ENCODE results near the gene SEC61A2. TPM values are rescaled to one million over a fixed set of nuclear protein-coding genes. Genes with fewer than 3 reads are reported as not detected.

Gene SEC61A2
- polyA plus RNA-seq, 1 donor = 11.8 TPM

DNA sequence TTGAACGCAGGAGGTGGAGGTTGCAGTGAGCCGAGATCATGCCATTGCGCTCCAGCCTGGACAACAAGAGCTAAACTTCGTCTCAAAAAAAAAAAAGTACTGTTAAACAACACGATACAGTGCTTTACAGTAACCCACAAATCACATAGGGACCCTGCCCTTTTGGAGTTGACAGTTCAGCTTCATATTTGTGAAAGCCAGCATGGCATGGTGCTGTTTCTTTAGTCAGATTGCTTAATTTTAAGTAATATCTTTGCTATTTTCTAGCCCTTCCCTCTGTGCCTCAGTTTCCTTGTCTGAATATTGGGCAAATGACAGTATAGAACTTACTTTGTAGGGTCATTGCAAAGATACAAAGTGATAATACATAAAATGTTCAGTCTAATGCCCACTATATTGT is 71.4 kb downstream of the SEC61A2 start:
- DNase-seq = no peak

DNA sequence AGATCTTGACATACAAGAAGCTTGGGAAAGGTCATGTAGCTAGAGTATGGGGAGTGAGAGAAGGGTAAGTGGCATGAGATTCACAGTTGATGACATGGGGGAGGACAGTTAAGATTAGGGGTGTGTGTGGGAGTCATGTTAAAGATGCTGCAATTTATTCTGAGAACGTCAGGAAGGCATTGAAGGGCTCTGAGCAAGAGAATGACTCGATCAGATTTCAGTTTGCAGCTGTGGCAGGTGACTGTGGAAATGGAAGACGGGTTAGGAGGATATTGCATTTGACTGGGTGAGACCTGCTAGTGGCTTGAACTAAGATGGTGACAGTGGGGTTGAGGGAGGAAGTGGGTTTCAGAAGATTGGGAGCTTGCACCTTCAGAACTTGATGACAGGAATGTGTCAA is 72.1 kb downstream of the SEC61A2 start:
- no peak for DNase-seq

DNA sequence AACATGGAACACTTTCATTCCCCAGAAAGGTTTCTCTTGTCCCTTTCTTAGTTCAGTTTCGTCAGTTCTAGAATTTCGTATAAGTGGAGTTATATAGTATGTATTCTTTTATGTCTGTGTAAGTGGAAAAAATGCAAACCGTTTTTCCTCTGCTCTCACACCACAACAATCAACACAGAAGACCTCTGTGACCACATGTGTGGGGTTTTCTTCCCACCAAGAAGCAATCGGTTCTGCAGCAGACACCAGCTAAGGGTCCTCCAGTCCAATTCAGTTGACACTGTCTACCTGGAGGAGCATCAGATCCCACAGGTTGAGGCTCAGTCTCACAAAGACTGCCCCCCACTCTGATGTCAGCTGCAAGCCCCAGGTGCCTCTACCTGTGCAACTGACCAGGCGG is 72.7 kb downstream of the SEC61A2 start:
- no peak for DNase-seq

DNA sequence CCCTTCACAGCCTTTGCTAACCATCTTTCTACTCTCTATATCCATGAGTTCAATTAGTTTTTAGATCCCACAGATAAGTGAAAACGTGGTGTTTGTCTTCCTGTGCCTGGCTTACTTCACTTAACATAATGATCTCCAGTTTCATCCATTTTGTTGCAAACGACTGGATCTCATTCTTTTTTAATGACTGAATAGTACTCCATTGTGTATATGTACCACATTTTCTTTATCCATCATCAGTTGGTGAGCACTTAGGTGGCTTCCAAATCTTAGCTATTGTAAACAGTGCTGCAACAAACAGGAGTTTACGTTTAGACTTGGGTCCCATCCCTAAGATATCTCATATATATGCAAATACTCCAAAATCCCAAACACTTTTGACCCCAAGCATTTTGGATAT is 75.6 kb downstream of the SEC61A2 start:
- DNase-seq = no peak

DNA sequence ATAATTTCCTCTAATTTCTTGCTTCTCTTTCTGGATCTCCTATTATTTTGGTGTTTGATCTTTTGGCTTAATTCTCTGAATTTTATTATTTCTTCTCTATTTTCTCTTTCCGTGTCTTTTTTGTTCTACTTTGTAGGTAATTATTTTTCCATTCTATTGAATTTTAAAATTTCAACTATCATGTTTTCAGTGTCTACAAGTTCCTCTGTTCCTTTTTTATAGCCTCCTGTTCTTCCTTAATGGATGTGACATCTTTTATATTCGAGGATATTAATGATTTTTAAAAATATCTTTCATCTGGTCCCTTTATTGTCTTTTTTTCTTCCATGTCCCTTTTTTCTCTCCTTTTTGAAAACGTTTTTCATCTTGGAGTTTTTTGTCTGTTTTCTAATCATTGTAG is 77.6 kb downstream of the SEC61A2 start:
- DNase-seq = no peak

DNA sequence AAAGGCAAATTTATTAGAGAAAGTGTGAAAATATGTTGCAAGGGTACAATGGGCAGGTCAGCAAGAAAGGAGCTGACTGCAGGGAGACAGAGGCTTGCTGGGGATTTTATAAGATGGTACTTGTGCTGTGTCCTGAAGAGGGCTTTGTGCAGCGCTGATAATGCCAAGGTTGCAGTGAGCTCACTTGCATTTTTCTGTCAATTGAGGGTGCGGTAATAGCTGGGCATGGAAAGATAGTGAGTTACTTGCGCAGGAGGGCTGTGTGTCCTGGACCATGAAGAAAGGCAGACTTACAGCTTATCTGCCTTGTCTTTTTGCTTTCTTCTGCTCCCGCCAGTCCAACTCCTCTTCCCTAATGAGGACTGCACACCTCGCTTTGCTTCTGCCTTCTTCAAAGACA is 79.0 kb downstream of the SEC61A2 start:
- DNase-seq = no peak

DNA sequence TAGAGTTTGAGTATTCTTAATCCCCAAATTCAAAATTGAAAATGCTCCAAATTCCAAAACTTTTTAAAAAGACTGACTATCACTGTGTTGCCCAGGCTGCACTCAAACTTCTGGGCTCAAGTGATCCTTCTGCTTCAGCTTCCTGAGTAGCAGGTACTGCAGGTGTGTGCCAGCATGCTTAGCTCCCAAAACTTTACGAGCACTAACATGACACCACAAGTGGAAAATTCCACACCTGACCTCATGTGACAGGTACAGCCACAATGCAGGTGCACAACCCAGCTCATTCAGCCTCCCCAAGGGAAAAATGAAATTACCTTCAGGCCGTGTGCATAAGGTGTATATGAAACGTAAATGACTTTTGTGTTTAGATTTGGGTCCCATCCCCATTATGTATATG is 83.0 kb downstream of the SEC61A2 start:
- no peak for DNase-seq

DNA sequence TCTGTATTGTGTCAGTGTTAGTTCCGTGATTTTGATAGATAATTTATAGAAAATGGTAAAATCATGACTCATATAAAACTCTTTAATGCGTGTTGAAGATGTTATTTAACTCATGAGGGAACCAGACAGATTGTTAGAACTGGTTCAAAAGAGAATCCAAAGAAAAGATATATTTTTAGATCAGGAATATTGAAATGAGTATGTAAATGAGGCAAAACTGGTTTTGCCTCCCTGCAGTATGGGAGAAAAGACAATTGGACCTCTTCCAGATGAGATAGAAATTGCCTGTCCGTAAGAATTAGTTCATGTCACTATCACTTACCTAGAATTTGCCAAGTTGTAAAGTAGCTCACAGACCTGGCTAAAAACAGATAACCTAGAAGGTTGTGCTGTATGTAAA is 84.1 kb downstream of the SEC61A2 start:
- DNase-seq = no peak

DNA sequence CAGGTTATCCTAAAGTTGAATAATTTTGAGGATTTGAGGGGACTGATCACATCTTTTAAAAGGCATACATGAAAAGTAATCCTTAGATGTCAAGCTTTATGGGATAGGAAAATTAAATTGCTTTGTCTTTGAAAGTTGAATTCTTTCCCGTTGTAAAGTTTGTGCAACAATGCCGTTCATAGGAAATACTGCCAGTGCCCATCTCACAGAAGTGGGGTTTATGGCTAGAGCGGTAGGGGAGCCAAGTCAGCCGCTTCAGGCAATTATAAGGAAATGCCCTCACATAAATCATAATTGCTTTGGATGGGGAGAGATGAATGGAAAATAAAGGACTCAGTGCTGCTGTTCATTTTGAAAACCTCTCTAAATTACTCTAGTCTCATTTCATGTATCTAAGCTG is 84.6 kb downstream of the SEC61A2 start:
- DNase-seq = no peak

DNA sequence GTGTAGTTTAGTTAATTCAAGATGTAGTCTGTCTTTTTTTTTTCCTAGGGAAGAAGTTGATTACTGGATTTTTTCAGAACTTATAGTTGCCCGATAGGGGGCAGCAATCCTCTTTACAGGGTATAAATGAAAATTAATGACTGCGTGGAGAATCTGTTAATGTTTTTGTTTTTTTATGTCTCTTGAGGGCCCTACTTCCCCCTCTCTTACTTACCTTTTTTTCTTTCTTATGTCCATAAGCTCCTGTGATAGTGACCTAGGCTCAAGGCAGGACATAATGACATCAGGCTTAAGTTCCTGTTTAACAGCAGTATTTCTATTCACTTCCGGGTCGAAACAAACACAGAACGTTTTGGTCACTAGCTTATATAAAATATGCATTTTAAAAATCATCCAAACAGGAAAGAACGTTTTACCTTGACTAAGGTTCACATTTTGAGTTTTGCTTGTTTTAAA is 85.3 kb downstream of the SEC61A2 start:
- no peak for DNase-seq

Other genes starting within 250 kb of the SEC61A2 start
- gene UPF2, start 86.9 kb upstream of the SEC61A2 start, polyA plus RNA-seq (ENCODE audit: insufficient read length) = 20.4 TPM
- gene DHTKD1, start 60.7 kb upstream of the SEC61A2 start, polyA plus RNA-seq (ENCODE audit: insufficient read length) = 14.6 TPM
- gene NUDT5, start 66.2 kb downstream of the SEC61A2 start, polyA plus RNA-seq (ENCODE audit: insufficient read length) = 20.4 TPM
- 80.7 TPM for gene CDC123, start 66.5 kb downstream of the SEC61A2 start, polyA plus RNA-seq (ENCODE audit: insufficient read length)
- 2.9 TPM for gene CAMK1D, start 219.9 kb downstream of the SEC61A2 start, polyA plus RNA-seq (ENCODE audit: insufficient read length)

Measured in hindlimb muscle (tissue), 1 donor.